Measurements from ENCODE around the gene FUT8.

DNA sequence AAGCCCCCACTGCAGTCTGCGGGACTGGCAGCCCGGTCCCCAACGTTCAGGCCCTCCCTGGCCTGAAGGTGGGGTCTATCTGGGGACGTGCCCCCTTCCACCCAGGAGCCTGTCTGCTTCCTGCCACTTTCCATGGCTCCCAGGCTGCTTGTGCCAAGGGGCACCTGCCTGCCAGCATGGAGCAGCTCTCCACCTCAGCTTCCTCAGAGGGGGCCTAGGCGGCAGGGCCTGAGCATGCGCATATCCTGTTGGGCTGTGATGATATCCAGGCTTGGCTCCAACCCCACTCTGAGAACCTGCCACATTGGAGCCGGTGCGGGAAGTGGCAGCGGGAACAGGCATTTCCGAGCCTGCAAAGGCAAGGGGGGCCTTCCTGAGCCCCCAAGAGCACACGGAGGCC lies 57.4 kb downstream of the FUT8 start:
- TF ChIP-seq EZH2 (IDR thresholded peaks at IDR 0.05; ENCODE audit: borderline replicate concordance, low read depth, low read length, severe bottlenecking) (no peak), CTCF (IDR thresholded peaks at IDR 0.05; ENCODE audit: borderline replicate concordance, extremely low read depth, low read length, poor library complexity, severe bottlenecking) (no peak)

All from DND-41 (cell line).